Stimulated activated CD8-positive, alpha-beta memory T cell treated with anti-CD3 and anti-CD28 coated beads, Interleukin-15, amount 100 ng/mL, for 4 hours (primary cell): Measurements from ENCODE around the gene DDX42.
A peak's percentile ranks its signal among the peaks of the same experiment; 100 is the strongest.
"Not testable (repeated sequence)": the region's sequence is repeated elsewhere in the genome, so short reads cannot be mapped to it uniquely, and the experiment has no call there.

Source experiments
- DNase-seq, 2 donors: peaks; one replicate each; pipeline ENCODE4 v3.0.0-alpha.2; 2020; ENCODE audit warnings: low read depth in 2 of 2

The DDX42 gene

DNA sequence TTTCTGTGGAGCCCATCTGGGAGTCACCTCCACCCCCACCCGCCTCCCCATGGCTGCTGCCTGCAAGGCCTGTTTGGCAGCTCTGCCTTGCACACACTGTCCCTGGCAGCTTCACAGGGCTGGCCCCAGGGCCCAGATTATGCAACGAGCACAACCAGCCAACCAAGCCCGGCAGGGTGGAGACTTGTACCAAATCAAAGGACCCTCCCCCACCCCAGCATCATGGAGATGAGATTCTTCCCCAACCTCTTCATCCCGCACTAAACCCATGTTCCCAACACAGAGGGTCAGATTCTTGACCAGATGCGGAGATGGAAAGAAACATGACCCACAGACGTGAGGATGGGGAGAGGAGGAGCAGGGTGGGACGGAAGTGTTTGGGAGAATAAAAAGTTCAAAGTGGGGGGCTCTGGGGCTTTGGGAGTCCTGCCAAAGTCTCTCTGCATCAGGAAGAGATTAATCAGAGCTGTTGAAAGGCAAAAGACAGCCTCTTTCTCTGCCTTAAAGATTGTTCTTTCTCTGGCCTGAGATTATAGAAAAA lies 64.7 kb downstream of the DDX42 start:
- DNase-seq: no peak

GRCh38 chr17:63840591-63841349 lies 66.8 kb downstream of the DDX42 start:
- no peak for DNase-seq

GRCh38 chr17:63841350-63842172 lies 67.6 kb downstream of the DDX42 start:
- DNase-seq: no peak

GRCh38 chr17:63842173-63842539 lies 68.2 kb downstream of the DDX42 start:
- no peak for DNase-seq

- DNase-seq: peak; percentile 97 to 98
Measured at GRCh38 chr17:63842540-63843386, 68.8 kb downstream of the DDX42 start, which contains the start of gene SMARCD2. SMARCD2 (minus strand) TSS chr17:63842685; CDS start chr17:63842674, 11 bp downstream.

DNA sequence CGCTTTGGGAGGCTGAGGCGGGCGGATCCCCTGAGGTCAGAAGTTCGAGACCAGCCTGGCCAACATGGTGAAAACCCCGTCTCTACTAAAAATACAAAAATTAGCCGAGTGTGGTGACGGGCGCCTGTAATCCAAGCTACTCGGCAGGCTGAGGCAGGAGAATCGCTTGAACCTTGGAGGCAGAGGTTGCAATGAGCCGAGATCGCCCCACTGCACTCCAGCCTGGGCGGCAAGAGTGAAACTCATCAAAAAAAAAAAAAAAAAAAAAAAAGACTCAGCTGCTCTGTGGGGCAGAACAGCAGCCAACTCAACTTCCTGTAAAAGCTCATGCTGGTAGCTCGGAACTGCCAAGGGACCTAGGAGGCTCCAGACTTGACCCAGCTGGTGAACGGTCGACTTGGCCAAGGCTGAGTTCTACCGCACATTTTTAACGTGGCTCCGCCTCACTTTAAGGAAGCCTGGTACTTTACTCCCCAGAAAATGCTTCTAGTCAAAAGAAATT lies 69.5 kb downstream of the DDX42 start:
- DNase-seq: not testable (repeated sequence)

GRCh38 chr17:63843910-63844677 lies 70.1 kb downstream of the DDX42 start:
- no peak for DNase-seq

GRCh38 chr17:63845509-63845908 lies 71.5 kb downstream of the DDX42 start:
- DNase-seq: no peak

GRCh38 chr17:63847525-63848249 lies 73.7 kb downstream of the DDX42 start:
- DNase-seq: no peak

DNA sequence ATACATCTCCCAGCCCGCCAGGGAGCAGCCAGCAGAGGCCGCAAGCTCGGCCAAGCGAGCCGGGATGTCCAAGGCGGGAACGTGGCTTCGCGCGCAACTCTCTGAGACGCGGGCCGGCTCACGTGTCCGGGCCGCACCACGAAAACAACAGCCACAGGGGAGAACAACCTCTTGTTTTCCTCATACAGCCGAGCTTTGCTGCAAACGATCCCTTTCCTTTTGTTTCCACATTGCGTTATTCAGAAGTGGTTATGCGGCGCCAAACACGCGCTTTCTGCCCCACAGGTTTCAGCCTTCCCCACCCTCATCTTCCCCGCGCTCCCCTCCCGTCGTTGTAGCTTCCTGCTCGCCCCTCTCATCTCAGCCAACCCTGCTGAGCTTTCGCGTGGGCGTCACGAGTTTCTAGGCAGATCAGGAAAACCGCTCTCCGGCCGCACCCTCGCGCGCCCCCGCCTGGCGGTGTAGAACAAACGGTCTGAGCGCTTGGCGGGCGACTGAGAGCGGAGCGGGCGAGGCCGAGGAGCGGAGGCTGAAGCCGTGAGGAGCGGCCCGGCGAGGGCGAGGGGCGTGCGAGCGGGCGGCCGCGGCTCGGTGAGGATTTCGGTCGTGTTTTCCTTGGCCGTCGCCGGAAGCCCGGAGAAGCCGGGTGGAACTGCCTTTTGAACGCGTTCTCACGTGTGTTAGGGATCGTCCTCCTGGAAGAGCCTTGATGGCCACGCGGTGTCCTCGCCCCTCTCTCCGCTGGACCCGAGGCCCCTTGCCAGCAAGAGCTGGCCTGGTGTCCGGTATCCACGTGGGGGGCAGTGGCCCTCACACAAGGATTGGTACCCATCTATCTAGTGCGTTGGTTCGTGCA lies 75.1 kb downstream of the DDX42 start:
- peak; percentile 86 to 89 for DNase-seq

DNA sequence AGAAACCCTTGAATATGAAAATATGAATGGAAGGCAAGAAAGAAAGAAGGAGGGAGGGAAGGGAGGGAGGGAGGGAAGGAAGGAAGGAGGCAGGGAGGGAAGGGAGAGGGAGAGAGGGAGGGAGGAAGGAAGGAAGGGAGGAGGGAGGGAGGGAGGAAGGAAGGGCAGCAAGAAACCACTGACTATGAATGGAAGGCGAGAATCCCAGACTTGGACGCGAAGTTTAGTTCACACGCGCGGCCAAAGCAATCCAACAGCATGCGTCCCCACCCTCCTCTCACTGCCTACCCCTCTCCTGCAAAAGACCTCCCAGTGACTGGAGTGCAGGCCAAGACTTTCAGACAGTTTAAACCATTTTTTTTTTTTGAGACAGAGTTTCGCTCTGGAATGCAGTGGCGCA lies 76.4 kb downstream of the DDX42 start:
- no peak for DNase-seq

GRCh38 chr17:63853260-63853659 lies 79.3 kb downstream of the DDX42 start:
- no peak for DNase-seq

DNA sequence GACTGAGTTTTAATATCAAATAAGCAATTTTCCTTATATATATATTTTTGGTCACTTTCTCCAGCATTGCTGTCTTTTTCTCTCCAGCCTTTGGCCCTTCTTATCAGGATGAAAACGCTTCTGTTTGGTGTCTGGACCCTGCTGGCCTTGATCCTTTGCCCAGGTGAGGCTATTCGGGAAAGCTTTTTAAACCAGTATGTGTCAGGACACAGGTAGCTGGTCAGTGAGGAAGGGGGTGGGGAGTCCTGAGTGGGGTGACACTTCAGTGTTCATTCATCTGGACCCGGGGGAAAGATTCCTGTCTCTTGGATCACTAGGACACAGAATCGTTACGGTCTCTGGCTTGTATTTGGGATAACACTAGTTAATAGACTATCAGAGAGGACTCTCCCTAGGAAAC lies 80.7 kb downstream of the DDX42 start:
- no peak for DNase-seq

- no peak for DNase-seq
Measured at GRCh38 chr17:63855185-63855584, 81.2 kb downstream of the DDX42 start.

GRCh38 chr17:63856425-63856824 lies 82.5 kb downstream of the DDX42 start:
- DNase-seq: not testable (repeated sequence)

DNA sequence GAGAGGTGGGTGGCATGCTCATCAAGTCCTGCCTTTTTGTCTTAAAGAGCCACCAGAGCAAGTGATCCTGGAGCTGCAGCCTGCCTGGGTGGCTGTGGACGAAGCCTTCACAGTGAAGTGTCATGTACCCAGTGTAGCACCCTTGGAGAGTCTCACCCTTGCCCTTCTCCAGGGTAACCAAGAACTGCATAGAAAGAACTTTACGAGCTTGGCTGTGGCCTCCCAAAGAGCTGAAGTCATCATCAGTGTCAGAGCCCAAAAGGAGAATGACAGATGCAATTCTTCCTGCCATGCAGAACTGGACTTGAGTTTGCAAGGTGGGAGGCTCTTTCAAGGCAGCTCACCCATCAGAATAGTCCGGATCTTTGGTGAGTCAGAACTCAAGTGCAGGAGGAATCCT lies 85.3 kb downstream of the DDX42 start:
- no peak for DNase-seq

- DNase-seq: not testable (repeated sequence)
Measured at GRCh38 chr17:63866625-63867024, 92.7 kb downstream of the DDX42 start.
